GM12891 (cell line): ENCODE data around the gene DCLK2.
A peak's percentile ranks its signal among the peaks of the same experiment; 100 is the strongest.

Experiments
- DNase-seq: peaks from one replicate; pipeline ENCODE4 v3.0.0; 2011; ENCODE audit warnings: low spot score; ENCODE audit not compliant: insufficient read length
- FAIRE-seq: peaks from 2 replicates; lab custom pipeline; 2011; peaks lifted over from hg19 to GRCh38; lab: Jason Lieb, UNC
- PAX5 ChIP-seq: IDR thresholded peaks from 2 replicates; pipeline ENCODE4 v1.6.1; 2011; ENCODE audit warnings: low read length, moderate library complexity, mild to moderate bottlenecking; ENCODE audit not compliant: insufficient read depth, severe bottlenecking
- POLR2A ChIP-seq: IDR thresholded peaks from 2 replicates; pipeline ENCODE4 v1.6.1; 2011; ENCODE audit warnings: low read depth, low read length, control low read depth
- POLR2AphosphoS5 ChIP-seq: IDR thresholded peaks from 2 replicates; pipeline ENCODE4 v1.6.1; 2011; ENCODE audit warnings: low read depth, low read length, control low read depth
- POU2F2 ChIP-seq: IDR thresholded peaks from 2 replicates; pipeline ENCODE4 v1.6.1; 2011; ENCODE audit warnings: low read depth, mild to moderate bottlenecking, control low read depth, low read length, moderate library complexity
- SPI1 ChIP-seq: IDR thresholded peaks from 2 replicates; pipeline ENCODE4 v1.6.1; 2011; ENCODE audit warnings: low read depth, low read length, control low read depth
- TAF1 ChIP-seq: IDR thresholded peaks from 2 replicates; pipeline ENCODE4 v1.6.1; 2011; ENCODE audit warnings: low read depth, low read length, control low read depth

The DCLK2 gene

GRCh38 chr4:150299816-150300215 lies 221.6 kb downstream of the DCLK2 start:
- no peak for TF ChIP-seq TAF1
- no peak for TF ChIP-seq POLR2A
- TF ChIP-seq SPI1: no peak
- no peak for TF ChIP-seq POU2F2
- no peak for TF ChIP-seq POLR2AphosphoS5
- TF ChIP-seq PAX5: no peak
- FAIRE-seq: no peak
- no peak for DNase-seq

DNA sequence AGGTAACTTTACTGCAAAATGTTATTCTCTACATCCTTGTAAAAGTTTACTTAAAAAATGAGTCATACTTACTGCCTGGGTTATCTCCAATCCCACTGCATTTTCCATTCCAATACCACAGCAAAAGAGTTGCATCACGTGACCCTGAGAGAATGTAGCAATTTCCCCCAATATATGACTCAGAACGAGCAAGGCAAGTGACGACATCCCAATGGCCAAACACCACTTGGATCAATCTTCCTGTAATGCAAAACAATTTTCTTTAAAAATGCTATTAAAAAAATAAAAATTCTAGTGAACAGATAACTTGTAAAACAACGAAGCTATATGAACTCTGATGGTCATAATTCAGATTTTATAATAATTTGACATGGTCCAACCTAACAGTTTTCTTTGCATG lies 224.3 kb downstream of the DCLK2 start:
- no peak for DNase-seq
- peak; percentile 16 for FAIRE-seq
- TF ChIP-seq TAF1 (no peak), SPI1 (no peak)

- DNase-seq (no peak), FAIRE-seq (no peak)
- TF ChIP-seq POLR2A: no peak
These were observed 227.8 kb downstream of the DCLK2 start for GRCh38 chr4:150305995-150306394.

GRCh38 chr4:150306719-150307118 lies 228.5 kb downstream of the DCLK2 start:
- no peak for FAIRE-seq

More at GRCh38 chr4:150306719-150307118, 228.5 kb downstream of the DCLK2 start:
- no peak for TF ChIP-seq TAF1
- TF ChIP-seq POLR2A: no peak
- no peak for TF ChIP-seq POU2F2
- no peak for TF ChIP-seq PAX5
- no peak for TF ChIP-seq SPI1
- TF ChIP-seq POLR2AphosphoS5: no peak
- DNase-seq: no peak
